ENCODE measurements around the gene RBBP5.

Gene RBBP5

GRCh38 chr1:205074084-205074483 lies 47.7 kb downstream of the RBBP5 start:
- DNase-seq (ENCODE audit: low read depth) = no peak

GRCh38 chr1:205073511-205073910 lies 48.3 kb downstream of the RBBP5 start:
- DNase-seq (ENCODE audit: low read depth) = no peak

- no peak for DNase-seq (ENCODE audit: low read depth)
Measured at GRCh38 chr1:205072881-205073280, 48.9 kb downstream of the RBBP5 start.

- no peak for DNase-seq (ENCODE audit: low read depth)
Measured at GRCh38 chr1:205072286-205072685, 49.5 kb downstream of the RBBP5 start.

- DNase-seq (ENCODE audit: low read depth) = no peak
Measured at GRCh38 chr1:205071801-205072200, 50.0 kb downstream of the RBBP5 start.

- DNase-seq (ENCODE audit: low read depth) = no peak
Measured at GRCh38 chr1:205071028-205071409, 50.8 kb downstream of the RBBP5 start.

- DNase-seq (ENCODE audit: low read depth) = no peak
Measured at GRCh38 chr1:205069371-205070125, 52.2 kb downstream of the RBBP5 start.

- DNase-seq (ENCODE audit: low read depth) = no peak
Measured at GRCh38 chr1:205068457-205069040, 53.2 kb downstream of the RBBP5 start.

GRCh38 chr1:205068001-205068400 lies 53.8 kb downstream of the RBBP5 start:
- no peak for DNase-seq (ENCODE audit: low read depth)

GRCh38 chr1:205067031-205067430 lies 54.7 kb downstream of the RBBP5 start:
- no peak for DNase-seq (ENCODE audit: low read depth)

GRCh38 chr1:205066141-205066818 lies 55.5 kb downstream of the RBBP5 start:
- no peak for DNase-seq (ENCODE audit: low read depth)

GRCh38 chr1:205065666-205066065 lies 56.1 kb downstream of the RBBP5 start:
- no peak for DNase-seq (ENCODE audit: low read depth)

- no peak for DNase-seq (ENCODE audit: low read depth)
Measured at GRCh38 chr1:205064741-205065316, 56.9 kb downstream of the RBBP5 start.

GRCh38 chr1:205064301-205064700 lies 57.5 kb downstream of the RBBP5 start:
- DNase-seq (ENCODE audit: low read depth) = no peak

GRCh38 chr1:205062895-205063294 lies 58.9 kb downstream of the RBBP5 start:
- DNase-seq (ENCODE audit: low read depth) = no peak

- no peak for DNase-seq (ENCODE audit: low read depth)
Measured at GRCh38 chr1:205062319-205062718, 59.5 kb downstream of the RBBP5 start.

GRCh38 chr1:205061665-205062069 lies 60.1 kb downstream of the RBBP5 start:
- peak; percentile 22 for DNase-seq (ENCODE audit: low read depth)

GRCh38 chr1:205061227-205061626 lies 60.6 kb downstream of the RBBP5 start:
- no peak for DNase-seq (ENCODE audit: low read depth)

- DNase-seq (ENCODE audit: low read depth) = no peak
Measured at GRCh38 chr1:205060746-205061145, 61.0 kb downstream of the RBBP5 start.

- no peak for DNase-seq (ENCODE audit: low read depth)
Measured at GRCh38 chr1:205059660-205060059, 62.1 kb downstream of the RBBP5 start.

- DNase-seq (ENCODE audit: low read depth) = no peak
Measured at GRCh38 chr1:205058853-205059252, 62.9 kb downstream of the RBBP5 start.

GRCh38 chr1:205057808-205058575 lies 63.8 kb downstream of the RBBP5 start:
- no peak for DNase-seq (ENCODE audit: low read depth)

Data from T-helper 22 cell (primary cell).